Measurements from ENCODE around the gene MPP4. TPM values are rescaled to one million over a fixed set of nuclear protein-coding genes. Genes with fewer than 3 reads are reported as not detected.

The MPP4 gene
- total RNA-seq, 1 experiment from 2014 or later, result not detected

DNA sequence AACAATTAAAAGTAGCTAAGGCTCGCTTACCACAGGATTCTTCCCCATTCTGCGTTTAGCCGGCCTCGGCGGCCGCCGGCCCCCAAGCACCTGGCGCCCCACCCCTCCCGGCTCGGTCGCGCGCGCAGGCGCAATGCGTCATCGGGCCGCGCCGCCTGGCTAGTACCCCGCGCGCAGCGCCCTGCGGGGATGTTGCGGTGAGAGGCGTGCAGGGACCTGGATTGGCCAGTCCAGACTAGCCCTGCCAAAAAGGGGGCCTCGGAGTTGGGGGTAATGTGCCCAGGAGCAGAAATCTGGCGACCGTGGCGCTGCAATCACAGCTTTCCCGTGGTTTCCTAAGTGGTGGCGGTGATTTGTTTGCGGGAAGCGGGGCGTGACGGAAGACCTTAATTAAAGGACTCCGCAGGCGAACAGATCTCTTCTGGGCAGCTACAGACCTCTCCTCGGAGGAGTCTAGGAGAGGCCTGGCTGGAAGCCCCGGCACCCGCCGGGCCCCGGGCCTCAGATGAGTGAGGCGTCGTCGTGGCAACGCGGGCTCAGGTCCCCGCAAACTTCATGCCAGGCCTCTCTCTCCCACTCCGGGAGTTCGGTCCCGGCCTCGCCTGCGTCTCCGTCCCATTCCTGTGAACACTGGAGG is 55.7 kb downstream of the MPP4 start:
- peaks cover 12% of the 10 kb centered on the region for H3K4me1 Mint-ChIP-seq
- H3K27me3 Mint-ChIP-seq (ENCODE audit: low read depth), result no peaks in the 10 kb centered on the region; the same call in 1 of the 2 replicates
- DNase-seq (ENCODE audit: low spot score), result peak; percentile 89
- POLR2A ChIA-PET, result interaction anchor here (0.6 kb wide), 1 partner anchor 262 kb away, joined by 7 read pairs; no protein-coding TSS in a partner anchor
- peak overlapping the region; percentile 99 for H3K27ac Mint-ChIP-seq
- H3K9me3 Mint-ChIP-seq, result no peaks in the 10 kb centered on the region
- peak overlapping the region; percentile 94 for H3K4me3 Mint-ChIP-seq
- peak; percentile 86 for ATAC-seq
- peaks cover 5% of the 10 kb centered on the region for H3K36me3 Mint-ChIP-seq
- CTCF ChIA-PET, result interaction anchor here (0.6 kb wide), 1 partner anchor 483 kb away, joined by 6 read pairs; no protein-coding TSS in a partner anchor
- no peak for TF ChIP-seq GRHL2 (CRISPR knock-in tag; IDR thresholded peaks at IDR 0.05; ENCODE audit: insufficient replicate concordance, severe bottlenecking)
- no peak for TF ChIP-seq IRF2 (CRISPR knock-in tag; IDR thresholded peaks at IDR 0.05; ENCODE audit: borderline replicate concordance, low read depth)
- TF ChIP-seq, protein P1, sequence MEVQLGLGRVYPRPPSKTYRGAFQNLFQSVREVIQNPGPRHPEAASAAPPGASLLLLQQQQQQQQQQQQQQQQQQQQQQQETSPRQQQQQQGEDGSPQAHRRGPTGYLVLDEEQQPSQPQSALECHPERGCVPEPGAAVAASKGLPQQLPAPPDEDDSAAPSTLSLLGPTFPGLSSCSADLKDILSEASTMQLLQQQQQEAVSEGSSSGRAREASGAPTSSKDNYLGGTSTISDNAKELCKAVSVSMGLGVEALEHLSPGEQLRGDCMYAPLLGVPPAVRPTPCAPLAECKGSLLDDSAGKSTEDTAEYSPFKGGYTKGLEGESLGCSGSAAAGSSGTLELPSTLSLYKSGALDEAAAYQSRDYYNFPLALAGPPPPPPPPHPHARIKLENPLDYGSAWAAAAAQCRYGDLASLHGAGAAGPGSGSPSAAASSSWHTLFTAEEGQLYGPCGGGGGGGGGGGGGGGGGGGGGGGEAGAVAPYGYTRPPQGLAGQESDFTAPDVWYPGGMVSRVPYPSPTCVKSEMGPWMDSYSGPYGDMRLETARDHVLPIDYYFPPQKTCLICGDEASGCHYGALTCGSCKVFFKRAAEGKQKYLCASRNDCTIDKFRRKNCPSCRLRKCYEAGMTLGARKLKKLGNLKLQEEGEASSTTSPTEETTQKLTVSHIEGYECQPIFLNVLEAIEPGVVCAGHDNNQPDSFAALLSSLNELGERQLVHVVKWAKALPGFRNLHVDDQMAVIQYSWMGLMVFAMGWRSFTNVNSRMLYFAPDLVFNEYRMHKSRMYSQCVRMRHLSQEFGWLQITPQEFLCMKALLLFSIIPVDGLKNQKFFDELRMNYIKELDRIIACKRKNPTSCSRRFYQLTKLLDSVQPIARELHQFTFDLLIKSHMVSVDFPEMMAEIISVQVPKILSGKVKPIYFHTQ (CRISPR knock-in tag; IDR thresholded peaks at IDR 0.05), result no peak
- no peak for TF ChIP-seq NR1H2 (CRISPR knock-in tag; IDR thresholded peaks at IDR 0.05)
- no peak for TF ChIP-seq PRRX2 (CRISPR knock-in tag; IDR thresholded peaks at IDR 0.05)
- TF ChIP-seq ZNF317 (CRISPR knock-in tag; IDR thresholded peaks at IDR 0.05; ENCODE audit: borderline replicate concordance, low read depth), result no peak
- TF ChIP-seq ZBTB21 (CRISPR knock-in tag; IDR thresholded peaks at IDR 0.05; ENCODE audit: borderline replicate concordance), result no peak
- no peak for TF ChIP-seq RORB (CRISPR knock-in tag; IDR thresholded peaks at IDR 0.05)
- TF ChIP-seq TEAD4 (CRISPR knock-in tag; IDR thresholded peaks at IDR 0.05), result no peak
- TF ChIP-seq FOXK1 (CRISPR knock-in tag; IDR thresholded peaks at IDR 0.05), result peak; percentile 87; the same call in 1 of the 2 replicates
- TF ChIP-seq FOXP1 (CRISPR knock-in tag; IDR thresholded peaks at IDR 0.05; ENCODE audit: borderline replicate concordance), result peak; percentile 35; the same call in 1 of the 2 replicates
- no peak for TF ChIP-seq OVOL2 (CRISPR knock-in tag; IDR thresholded peaks at IDR 0.05; ENCODE audit: borderline replicate concordance)
- no peak for TF ChIP-seq RELA (CRISPR knock-in tag; IDR thresholded peaks at IDR 0.05; ENCODE audit: borderline replicate concordance)
- no peak for TF ChIP-seq HMGA2 (CRISPR knock-in tag; IDR thresholded peaks at IDR 0.05)
- TF ChIP-seq MXD4 (CRISPR knock-in tag; IDR thresholded peaks at IDR 0.05; ENCODE audit: borderline replicate concordance), result no peak
- peak; percentile 49; the same call in 1 of the 2 replicates for TF ChIP-seq ZNF219 (CRISPR knock-in tag; IDR thresholded peaks at IDR 0.05; ENCODE audit: borderline replicate concordance)
- TF ChIP-seq TEAD1 (CRISPR knock-in tag; IDR thresholded peaks at IDR 0.05), result peak; percentile 62; the same call in 1 of the 2 replicates
- no peak for TF ChIP-seq TCF7 (CRISPR knock-in tag; IDR thresholded peaks at IDR 0.05; ENCODE audit: low read depth)
- 0 out of 2 replicates have a peak, but pooled peaks have one; percentile 60 for TF ChIP-seq ZBTB43 (CRISPR knock-in tag; IDR thresholded peaks at IDR 0.05)
- TF ChIP-seq GTF2I (CRISPR knock-in tag; conservative IDR thresholded peaks at IDR 0.05), result no peak
- TF ChIP-seq GABPB1 (CRISPR knock-in tag; IDR thresholded peaks at IDR 0.05), result peak; percentile 19; the same call in 1 of the 2 replicates
- no peak for TF ChIP-seq CBFB (CRISPR knock-in tag; IDR thresholded peaks at IDR 0.05; ENCODE audit: low read depth)
- no peak for TF ChIP-seq PREB (CRISPR knock-in tag; IDR thresholded peaks at IDR 0.05; ENCODE audit: borderline replicate concordance)
- TF ChIP-seq ATF1 (CRISPR knock-in tag; IDR thresholded peaks at IDR 0.05), result 0 out of 2 replicates have a peak, but pooled peaks have one; percentile 11
- no peak for TF ChIP-seq ZNF671 (CRISPR knock-in tag; IDR thresholded peaks at IDR 0.05)
- no peak for TF ChIP-seq NR2C2 (CRISPR knock-in tag; IDR thresholded peaks at IDR 0.05)
- TF ChIP-seq SP1 (CRISPR knock-in tag; conservative IDR thresholded peaks at IDR 0.05), result peak; percentile 66
- TF ChIP-seq AFF4 (CRISPR knock-in tag; IDR thresholded peaks at IDR 0.05; ENCODE audit: borderline replicate concordance), result no peak; the same call in 1 of the 2 replicates
- no peak for TF ChIP-seq E2F1 (CRISPR knock-in tag; IDR thresholded peaks at IDR 0.05)

Measured in WTC11 (cell line).